RWPE2 (cell line): ENCODE data around the gene SMPD1.

ENCODE experiments used
- ATAC-seq: fragments of 200-7000 bp; cut with Tn5 transposase; 3 replicates; pipeline ENCODE4 v1.9.1; 2021; ENCODE audit warnings: low read depth
- DNase-seq: peaks from one replicate; pipeline ENCODE4 v3.0.0-alpha.2; 2020; ENCODE audit warnings: low spot score
- H3K27ac ChIP-seq: fragments of 450-650 bp; 2 replicates; pipeline ENCODE4 v1.5.1; 2017; ENCODE audit warnings: mild to moderate bottlenecking; ENCODE audit not compliant: poor library complexity, severe bottlenecking
- H3K27me3 ChIP-seq: fragments of 250-450 bp; sonication (Bioruptor Pico); 2 replicates; pipeline ENCODE4 v1.5.1; 2021; ENCODE audit warnings: mild to moderate bottlenecking, moderate library complexity; ENCODE audit not compliant: insufficient read depth, poor library complexity, severe bottlenecking
- H3K36me3 ChIP-seq: fragments of 250-450 bp; sonication (Bioruptor Pico); 2 replicates; pipeline ENCODE4 v1.5.1; 2020; ENCODE audit warnings: low read depth, mild to moderate bottlenecking, moderate library complexity
- H3K4me1 ChIP-seq: fragments of 250-450 bp; sonication (Bioruptor Pico); 2 replicates; pipeline ENCODE4 v1.5.1; 2021; ENCODE audit warnings: mild to moderate bottlenecking, moderate library complexity; ENCODE audit not compliant: insufficient read depth, poor library complexity, severe bottlenecking
- H3K4me3 ChIP-seq: fragments of 250-450 bp; sonication (Bioruptor Pico); 2 replicates; pipeline ENCODE4 v1.5.1; 2021; ENCODE audit warnings: mild to moderate bottlenecking, moderate library complexity; ENCODE audit not compliant: severe bottlenecking
- H3K9me3 ChIP-seq: fragments of 250-450 bp; sonication (Bioruptor Pico); 2 replicates; pipeline ENCODE4 v1.5.1; 2021; ENCODE audit warnings: mild to moderate bottlenecking, moderate library complexity; ENCODE audit not compliant: severe bottlenecking
- TF ChIP-seq, protein P1 (sequence below): fragments of 450-650 bp; IDR thresholded peaks from one replicate; pipeline ENCODE4 v1.5.1; 2017; ENCODE audit warnings: mild to moderate bottlenecking, moderate library complexity; ENCODE audit not compliant: poor library complexity, severe bottlenecking

Gene SMPD1

DNA sequence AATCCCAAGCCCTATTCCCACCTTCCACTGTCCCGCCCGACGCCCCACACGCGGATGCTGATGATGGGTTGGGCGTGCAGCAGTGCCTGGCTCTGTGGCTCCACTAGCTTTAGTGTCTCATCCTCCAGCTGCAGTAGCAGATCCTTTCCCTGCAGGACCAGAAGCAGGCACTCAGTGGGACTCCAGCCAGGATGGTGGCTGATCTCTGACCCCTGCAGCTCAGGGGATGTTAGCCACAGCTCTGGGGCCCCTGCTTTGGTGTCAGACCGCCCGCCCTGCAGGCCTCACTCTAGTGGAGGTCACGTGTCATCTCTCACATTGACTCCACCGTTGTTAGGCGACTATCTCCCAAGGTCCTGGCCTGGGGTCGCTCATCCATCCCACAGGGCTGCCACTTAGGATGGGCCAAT is 11.8 kb downstream of the SMPD1 start:
- TF ChIP-seq, protein P1, sequence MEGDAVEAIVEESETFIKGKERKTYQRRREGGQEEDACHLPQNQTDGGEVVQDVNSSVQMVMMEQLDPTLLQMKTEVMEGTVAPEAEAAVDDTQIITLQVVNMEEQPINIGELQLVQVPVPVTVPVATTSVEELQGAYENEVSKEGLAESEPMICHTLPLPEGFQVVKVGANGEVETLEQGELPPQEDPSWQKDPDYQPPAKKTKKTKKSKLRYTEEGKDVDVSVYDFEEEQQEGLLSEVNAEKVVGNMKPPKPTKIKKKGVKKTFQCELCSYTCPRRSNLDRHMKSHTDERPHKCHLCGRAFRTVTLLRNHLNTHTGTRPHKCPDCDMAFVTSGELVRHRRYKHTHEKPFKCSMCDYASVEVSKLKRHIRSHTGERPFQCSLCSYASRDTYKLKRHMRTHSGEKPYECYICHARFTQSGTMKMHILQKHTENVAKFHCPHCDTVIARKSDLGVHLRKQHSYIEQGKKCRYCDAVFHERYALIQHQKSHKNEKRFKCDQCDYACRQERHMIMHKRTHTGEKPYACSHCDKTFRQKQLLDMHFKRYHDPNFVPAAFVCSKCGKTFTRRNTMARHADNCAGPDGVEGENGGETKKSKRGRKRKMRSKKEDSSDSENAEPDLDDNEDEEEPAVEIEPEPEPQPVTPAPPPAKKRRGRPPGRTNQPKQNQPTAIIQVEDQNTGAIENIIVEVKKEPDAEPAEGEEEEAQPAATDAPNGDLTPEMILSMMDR, result no peak
- Histone ChIP-seq H3K27me3 (no peaks in the 10 kb centered on the region), H3K4me3 (no peak overlapping the region), H3K36me3 (no peaks in the 10 kb centered on the region), H3K4me1 (no peaks in the 10 kb centered on the region), H3K9me3 (no peaks in the 10 kb centered on the region), H3K27ac (no peak overlapping the region)
- no peak for ATAC-seq
- no peak for DNase-seq

DNA sequence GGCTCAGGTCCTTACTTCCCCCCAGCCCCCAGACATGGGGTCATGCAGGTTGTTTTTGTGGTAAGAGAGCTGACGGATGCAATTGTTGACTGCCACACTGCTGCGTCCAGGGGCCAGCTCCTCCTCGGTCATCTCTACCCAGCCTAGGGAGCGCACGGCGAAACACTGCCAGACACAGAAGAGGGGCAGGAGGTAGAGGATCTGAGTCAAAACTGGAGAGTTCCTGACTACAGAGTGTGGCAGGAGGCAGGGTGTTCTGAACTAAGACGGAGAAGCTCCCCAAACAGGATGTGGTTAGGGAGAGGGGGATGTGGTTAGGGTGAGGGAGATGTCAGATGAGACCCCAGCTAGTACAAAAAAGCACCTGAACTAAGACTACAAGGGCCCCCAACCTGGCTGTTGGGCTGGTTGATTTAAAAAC is 12.3 kb downstream of the SMPD1 start:
- H3K27me3 ChIP-seq, result no peaks in the 10 kb centered on the region
- DNase-seq, result no peak
- H3K4me3 ChIP-seq, result no peak overlapping the region
- H3K4me1 ChIP-seq, result no peaks in the 10 kb centered on the region
- H3K9me3 ChIP-seq, result no peaks in the 10 kb centered on the region
- no peak overlapping the region for H3K27ac ChIP-seq
- peak; percentile 20; the same call in 1 of the 3 replicates for ATAC-seq
- TF ChIP-seq, protein P1, result no peak
- H3K36me3 ChIP-seq, result no peaks in the 10 kb centered on the region

DNA sequence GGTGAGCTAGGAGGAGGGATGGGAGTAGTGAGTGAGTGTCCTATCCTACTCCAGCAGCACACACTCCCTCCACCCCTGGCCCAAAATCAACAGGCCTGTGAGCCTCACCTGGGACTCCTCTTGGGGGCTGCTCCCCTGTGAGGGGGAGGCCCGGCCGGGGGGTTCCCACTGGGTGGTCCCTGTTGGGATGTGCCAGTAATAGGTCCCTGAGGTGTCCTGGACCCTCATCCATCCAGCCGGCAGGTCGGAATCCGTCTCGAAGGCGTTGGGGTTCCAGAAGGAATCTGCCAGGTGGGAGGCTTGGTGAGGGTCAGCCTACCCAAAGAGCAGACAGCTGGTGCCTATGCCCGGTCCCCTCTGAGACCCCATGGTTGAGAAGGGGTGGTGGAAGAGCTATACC is 13.3 kb downstream of the SMPD1 start:
- H3K9me3 ChIP-seq, result no peaks in the 10 kb centered on the region
- no peaks in the 10 kb centered on the region for H3K27me3 ChIP-seq
- no peaks in the 10 kb centered on the region for H3K36me3 ChIP-seq
- H3K27ac ChIP-seq, result no peak overlapping the region
- DNase-seq (no peak), ATAC-seq (no peak)
- no peak overlapping the region for H3K4me3 ChIP-seq
- no peaks in the 10 kb centered on the region for H3K4me1 ChIP-seq
- TF ChIP-seq, protein P1, result no peak

DNA sequence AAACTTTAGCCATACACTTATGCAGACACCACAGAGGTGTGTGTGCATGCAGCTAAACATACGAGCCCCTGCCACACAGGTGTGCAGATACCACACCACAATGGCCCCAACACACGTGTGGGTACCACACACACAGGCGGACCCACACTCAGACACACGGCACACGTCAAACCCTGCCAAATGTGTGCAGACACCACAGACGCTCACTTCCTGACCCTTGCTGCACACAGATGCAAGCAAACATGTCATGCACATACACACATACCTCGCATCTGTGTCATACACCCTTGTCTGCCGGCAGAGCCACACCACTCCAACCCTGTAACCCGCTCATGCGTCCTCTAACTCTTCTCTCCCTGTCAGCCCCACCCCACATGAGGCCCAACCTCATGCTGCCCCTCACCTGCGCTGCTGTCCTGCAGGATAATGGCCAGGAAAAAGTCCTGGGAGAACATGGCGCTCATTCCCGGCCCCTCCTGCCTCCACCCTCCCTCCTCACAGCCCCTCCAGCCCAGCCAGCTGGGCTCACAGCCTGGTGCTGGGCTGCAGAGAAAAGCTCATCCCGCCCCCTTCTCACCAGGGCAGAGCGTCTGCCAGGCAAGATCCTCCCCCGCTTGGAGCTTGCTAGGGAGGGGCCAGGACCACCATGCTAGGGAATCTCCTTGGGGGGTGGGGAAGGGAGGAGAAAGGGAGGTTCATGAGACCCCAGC is 14.2 kb downstream of the SMPD1 start:
- Histone ChIP-seq H3K4me3 (no peak overlapping the region), H3K27me3 (no peaks in the 10 kb centered on the region), H3K27ac (no peak overlapping the region), H3K9me3 (no peaks in the 10 kb centered on the region), H3K4me1 (no peaks in the 10 kb centered on the region), H3K36me3 (no peaks in the 10 kb centered on the region)
- TF ChIP-seq, protein P1, result no peak
- peak; percentile 49; the same call in 1 of the 3 replicates for ATAC-seq
- no peak for DNase-seq

DNA sequence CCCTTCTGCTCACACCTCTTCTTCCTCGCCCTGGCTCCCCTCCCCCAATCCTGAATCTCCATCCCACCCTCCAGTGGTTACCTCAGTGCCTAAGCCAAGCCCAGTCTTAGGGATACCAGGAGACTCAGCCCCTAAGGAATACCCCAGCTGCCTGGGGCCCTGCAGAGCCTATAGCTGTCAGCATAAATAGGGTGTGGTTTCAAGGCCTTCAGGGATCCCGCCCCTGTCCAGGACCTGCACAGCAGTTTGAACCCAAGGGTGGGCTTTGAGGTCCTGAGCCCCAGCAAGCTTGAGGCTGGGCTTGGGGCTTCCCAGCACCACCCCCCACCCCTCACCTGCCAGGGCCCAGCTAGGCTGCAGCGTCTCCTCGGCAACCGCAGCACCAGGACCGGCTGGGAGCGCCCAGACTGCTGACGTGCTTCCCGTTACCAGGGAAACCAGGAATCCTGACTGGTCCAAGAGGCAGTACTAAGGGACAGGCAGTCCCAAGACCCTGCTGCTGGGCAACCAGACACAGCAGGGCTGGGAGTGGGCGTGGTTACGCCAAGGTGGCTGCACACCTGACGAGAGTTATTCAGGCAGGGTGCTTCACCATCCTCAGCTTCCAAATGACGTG is 14.9 kb downstream of the SMPD1 start:
- Histone ChIP-seq H3K4me3 (no peak overlapping the region), H3K27me3 (no peaks in the 10 kb centered on the region), H3K9me3 (no peaks in the 10 kb centered on the region), H3K36me3 (no peaks in the 10 kb centered on the region), H3K27ac (no peak overlapping the region), H3K4me1 (no peaks in the 10 kb centered on the region)
- no peak for DNase-seq
- TF ChIP-seq, protein P1, result no peak
- no peak for ATAC-seq
